ENCODE measurements around the gene MYO3B.

Gene MYO3B

GRCh38 chr2:170391018-170391417 is 213.1 kb downstream of the MYO3B start:
- no peak for DNase-seq
- Histone ChIP-seq H3K9me3 (ENCODE audit: insufficient read depth, low read depth, low read length) (peaks cover 2% of the 10 kb centered on the region), H2BK5ac (ENCODE audit: low read depth, low read length, poor library complexity) (no peak overlapping the region), H3K27ac (ENCODE audit: low read depth, low read length) (no peak overlapping the region), H3K18ac (ENCODE audit: low read length) (no peak overlapping the region), H3K4me3 (ENCODE audit: low read depth, low read length) (no peak overlapping the region), H3K79me2 (ENCODE audit: control insufficient read depth, insufficient read depth, low read length, poor library complexity) (no peaks in the 10 kb centered on the region), H2AK5ac (ENCODE audit: low read length) (no peak overlapping the region), H3K27me3 (ENCODE audit: insufficient read depth, low read length) (no peaks in the 10 kb centered on the region), H2BK12ac (ENCODE audit: low read length) (no peak overlapping the region), H3K79me1 (ENCODE audit: low read length) (no peaks in the 10 kb centered on the region), H2AFZ (ENCODE audit: insufficient read depth, low read length, poor library complexity) (no peak overlapping the region), H3K4me2 (ENCODE audit: low read length) (no peak overlapping the region), H3K36me3 (ENCODE audit: control insufficient read depth in 1 of 2, insufficient read depth in 2 of 2, low read length in 2 of 2) (no peaks in the 10 kb centered on the region), H3K23ac (ENCODE audit: low read length) (no peak overlapping the region), H4K91ac (ENCODE audit: low read depth, low read length) (no peak overlapping the region), H4K12ac (ENCODE audit: low read depth, low read length) (no peak overlapping the region), H3K14ac (ENCODE audit: low read length) (no peak overlapping the region), H3K4ac (ENCODE audit: low read depth, low read length) (no peak overlapping the region), H3K9ac (ENCODE audit: low read length) (no peak overlapping the region), H4K8ac (ENCODE audit: low read depth, low read length) (no peak overlapping the region), H3K4me1 (ENCODE audit: control insufficient read depth in 1 of 2, insufficient read depth in 2 of 2, low read length in 2 of 2) (no peaks in the 10 kb centered on the region), H2BK120ac (ENCODE audit: insufficient read depth, low read length, poor library complexity) (no peak overlapping the region)
- no CpG with 5 or more reads among the region's 2 CpGs for WGBS (ENCODE audit: extremely low coverage, insufficient coverage, insufficient read length)

GRCh38 chr2:170391697-170392096 is 213.8 kb downstream of the MYO3B start:
- Histone ChIP-seq H3K4me1 (ENCODE audit: control insufficient read depth in 1 of 2, insufficient read depth in 2 of 2, low read length in 2 of 2) (no peaks in the 10 kb centered on the region), H2AFZ (ENCODE audit: insufficient read depth, low read length, poor library complexity) (no peak overlapping the region), H3K4me3 (ENCODE audit: low read depth, low read length) (no peak overlapping the region), H2BK5ac (ENCODE audit: low read depth, low read length, poor library complexity) (no peak overlapping the region), H4K8ac (ENCODE audit: low read depth, low read length) (no peak overlapping the region), H4K12ac (ENCODE audit: low read depth, low read length) (no peak overlapping the region), H3K4me2 (ENCODE audit: low read length) (no peak overlapping the region), H3K27me3 (ENCODE audit: insufficient read depth, low read length) (no peaks in the 10 kb centered on the region), H2BK120ac (ENCODE audit: insufficient read depth, low read length, poor library complexity) (no peak overlapping the region), H4K91ac (ENCODE audit: low read depth, low read length) (no peak overlapping the region), H2BK12ac (ENCODE audit: low read length) (no peak overlapping the region), H2AK5ac (ENCODE audit: low read length) (no peak overlapping the region), H3K27ac (ENCODE audit: low read depth, low read length) (no peak overlapping the region), H3K18ac (ENCODE audit: low read length) (no peak overlapping the region), H3K79me2 (ENCODE audit: control insufficient read depth, insufficient read depth, low read length, poor library complexity) (no peaks in the 10 kb centered on the region), H3K14ac (ENCODE audit: low read length) (no peak overlapping the region), H3K36me3 (ENCODE audit: control insufficient read depth in 1 of 2, insufficient read depth in 2 of 2, low read length in 2 of 2) (no peaks in the 10 kb centered on the region), H3K23ac (ENCODE audit: low read length) (no peak overlapping the region), H3K4ac (ENCODE audit: low read depth, low read length) (no peak overlapping the region), H3K9ac (ENCODE audit: low read length) (no peak overlapping the region), H3K9me3 (ENCODE audit: insufficient read depth, low read depth, low read length) (peaks cover 2% of the 10 kb centered on the region), H3K79me1 (ENCODE audit: low read length) (no peaks in the 10 kb centered on the region)
- WGBS (ENCODE audit: extremely low coverage, insufficient coverage, insufficient read length) = no CpG with 5 or more reads among the region's 5 CpGs
- no peak for DNase-seq

GRCh38 chr2:170393861-170394498 is 216.0 kb downstream of the MYO3B start:
- no peak overlapping the region for H3K9ac ChIP-seq (ENCODE audit: low read length)
- peaks cover 2% of the 10 kb centered on the region for H3K9me3 ChIP-seq (ENCODE audit: insufficient read depth, low read depth, low read length)
- no peak for DNase-seq
- no peak overlapping the region for H2BK120ac ChIP-seq (ENCODE audit: insufficient read depth, low read length, poor library complexity)
- H3K79me2 ChIP-seq (ENCODE audit: control insufficient read depth, insufficient read depth, low read length, poor library complexity) = no peaks in the 10 kb centered on the region
- H3K14ac ChIP-seq (ENCODE audit: low read length) = no peak overlapping the region
- no peak overlapping the region for H3K18ac ChIP-seq (ENCODE audit: low read length)
- no peak overlapping the region for H2BK5ac ChIP-seq (ENCODE audit: low read depth, low read length, poor library complexity)
- WGBS (ENCODE audit: extremely low coverage, insufficient coverage, insufficient read length) = no CpG with 5 or more reads among the region's 2 CpGs
- no peak overlapping the region for H4K91ac ChIP-seq (ENCODE audit: low read depth, low read length)
- no peak overlapping the region for H2AFZ ChIP-seq (ENCODE audit: insufficient read depth, low read length, poor library complexity)
- no peak overlapping the region for H2AK5ac ChIP-seq (ENCODE audit: low read length)
- H3K4me1 ChIP-seq (ENCODE audit: control insufficient read depth in 1 of 2, insufficient read depth in 2 of 2, low read length in 2 of 2) = no peaks in the 10 kb centered on the region
- no peak overlapping the region for H3K4ac ChIP-seq (ENCODE audit: low read depth, low read length)
- no peaks in the 10 kb centered on the region for H3K36me3 ChIP-seq (ENCODE audit: control insufficient read depth in 1 of 2, insufficient read depth in 2 of 2, low read length in 2 of 2)
- no peak overlapping the region for H3K23ac ChIP-seq (ENCODE audit: low read length)
- no peaks in the 10 kb centered on the region for H3K79me1 ChIP-seq (ENCODE audit: low read length)
- H3K27ac ChIP-seq (ENCODE audit: low read depth, low read length) = no peak overlapping the region
- no peak overlapping the region for H3K4me2 ChIP-seq (ENCODE audit: low read length)
- H2BK12ac ChIP-seq (ENCODE audit: low read length) = no peak overlapping the region
- no peak overlapping the region for H4K8ac ChIP-seq (ENCODE audit: low read depth, low read length)
- no peaks in the 10 kb centered on the region for H3K27me3 ChIP-seq (ENCODE audit: insufficient read depth, low read length)
- H3K4me3 ChIP-seq (ENCODE audit: low read depth, low read length) = no peak overlapping the region
- H4K12ac ChIP-seq (ENCODE audit: low read depth, low read length) = no peak overlapping the region

- no peak overlapping the region for H3K23ac ChIP-seq (ENCODE audit: low read length)
- H3K14ac ChIP-seq (ENCODE audit: low read length) = no peak overlapping the region
- no peak overlapping the region for H3K4me2 ChIP-seq (ENCODE audit: low read length)
- no peak overlapping the region for H3K27ac ChIP-seq (ENCODE audit: low read depth, low read length)
- H3K36me3 ChIP-seq (ENCODE audit: control insufficient read depth in 1 of 2, insufficient read depth in 2 of 2, low read length in 2 of 2) = no peaks in the 10 kb centered on the region
- H3K4me3 ChIP-seq (ENCODE audit: low read depth, low read length) = no peak overlapping the region
- H2BK12ac ChIP-seq (ENCODE audit: low read length) = no peak overlapping the region
- no peak overlapping the region for H3K4ac ChIP-seq (ENCODE audit: low read depth, low read length)
- no peak overlapping the region for H2AK5ac ChIP-seq (ENCODE audit: low read length)
- H2BK5ac ChIP-seq (ENCODE audit: low read depth, low read length, poor library complexity) = no peak overlapping the region
- no peak overlapping the region for H4K8ac ChIP-seq (ENCODE audit: low read depth, low read length)
- no peak for DNase-seq
- H4K12ac ChIP-seq (ENCODE audit: low read depth, low read length) = no peak overlapping the region
- H3K79me1 ChIP-seq (ENCODE audit: low read length) = no peaks in the 10 kb centered on the region
- no peaks in the 10 kb centered on the region for H3K4me1 ChIP-seq (ENCODE audit: control insufficient read depth in 1 of 2, insufficient read depth in 2 of 2, low read length in 2 of 2)
- no peak overlapping the region for H2BK120ac ChIP-seq (ENCODE audit: insufficient read depth, low read length, poor library complexity)
- H3K79me2 ChIP-seq (ENCODE audit: control insufficient read depth, insufficient read depth, low read length, poor library complexity) = no peaks in the 10 kb centered on the region
- no peak overlapping the region for H3K18ac ChIP-seq (ENCODE audit: low read length)
- no peaks in the 10 kb centered on the region for H3K9me3 ChIP-seq (ENCODE audit: insufficient read depth, low read depth, low read length)
- H3K9ac ChIP-seq (ENCODE audit: low read length) = no peak overlapping the region
- H4K91ac ChIP-seq (ENCODE audit: low read depth, low read length) = no peak overlapping the region
- no peaks in the 10 kb centered on the region for H3K27me3 ChIP-seq (ENCODE audit: insufficient read depth, low read length)
- H2AFZ ChIP-seq (ENCODE audit: insufficient read depth, low read length, poor library complexity) = no peak overlapping the region
Measured at GRCh38 chr2:170394641-170395387, 216.9 kb downstream of the MYO3B start.

Measured in trophoblast cell (in vitro differentiated cells and primary cell).